HG02798 (cell line): Measurements from ENCODE around the gene ZKSCAN5.
A peak's percentile ranks its signal among the peaks of the same experiment; 100 is the strongest.
"Not testable (repeated sequence)": the region's sequence is repeated elsewhere in the genome, so short reads cannot be mapped to it uniquely, and the experiment has no call there.

Experiments
- ATAC-seq: cut with Tn5 transposase; IDR thresholded peaks from one replicate; pipeline ENCODE4 v1.9.1; 2021; ENCODE audit warnings: mild to moderate bottlenecking; ENCODE audit not compliant: unreplicated experiment, poor library complexity

ZKSCAN5 gene

GRCh38 chr7:99497766-99498545 lies 6.5 kb upstream of the ZKSCAN5 start:
- ATAC-seq: no peak

GRCh38 chr7:99498546-99498944 lies 5.9 kb upstream of the ZKSCAN5 start:
- no peak for ATAC-seq

- ATAC-seq: no peak
Observed at GRCh38 chr7:99499371-99499720, 5.1 kb upstream of the ZKSCAN5 start.

GRCh38 chr7:99499721-99500636 lies 4.5 kb upstream of the ZKSCAN5 start, which contains the start of gene ZNF394:
TSS of gene ZNF394 (minus strand) at chr7:99500281. CDS start at chr7:99500093, 188 bp downstream.
- ATAC-seq: peak; percentile 52

GRCh38 chr7:99500637-99501009 lies 3.8 kb upstream of the ZKSCAN5 start:
- ATAC-seq: no peak

- ATAC-seq: not testable (repeated sequence)
Observed at GRCh38 chr7:99501236-99501635, 3.2 kb upstream of the ZKSCAN5 start.

- no peak for ATAC-seq
Observed at GRCh38 chr7:99504281-99504602, 220 bp upstream of the ZKSCAN5 start.

GRCh38 chr7:99505324-99505662 lies 831 bp downstream of the ZKSCAN5 start:
- ATAC-seq: no peak

- ATAC-seq: no peak
Observed at GRCh38 chr7:99514050-99514449, 9.6 kb downstream of the ZKSCAN5 start.

- ATAC-seq: no peak
Observed at GRCh38 chr7:99521399-99521798, 16.9 kb downstream of the ZKSCAN5 start.

- no peak for ATAC-seq
Observed at GRCh38 chr7:99525713-99526440, 21.4 kb downstream of the ZKSCAN5 start.

- no peak for ATAC-seq
Observed at GRCh38 chr7:99531354-99531765, 26.9 kb downstream of the ZKSCAN5 start.

GRCh38 chr7:99535667-99536066 lies 31.2 kb downstream of the ZKSCAN5 start:
- ATAC-seq: no peak

- ATAC-seq: no peak
Observed at GRCh38 chr7:99539213-99539811, 34.9 kb downstream of the ZKSCAN5 start.

- no peak for ATAC-seq
Observed at GRCh38 chr7:99540542-99540941, 36.1 kb downstream of the ZKSCAN5 start.

- no peak for ATAC-seq
Observed at GRCh38 chr7:99541212-99541611, 36.8 kb downstream of the ZKSCAN5 start.

GRCh38 chr7:99543081-99543671 lies 38.7 kb downstream of the ZKSCAN5 start:
- ATAC-seq: no peak

- no peak for ATAC-seq
Observed at GRCh38 chr7:99543916-99544315, 39.5 kb downstream of the ZKSCAN5 start.

GRCh38 chr7:99545308-99545707 lies 40.8 kb downstream of the ZKSCAN5 start:
- not testable (repeated sequence) for ATAC-seq

- not testable (repeated sequence) for ATAC-seq
Observed at GRCh38 chr7:99549545-99549944, 45.1 kb downstream of the ZKSCAN5 start.
